Measurements from ENCODE around the gene NKRF. TPM values are rescaled to one million over a fixed set of nuclear protein-coding genes. Genes with fewer than 3 reads are reported as not detected.
A peak's percentile ranks its signal among the peaks of the same experiment; 100 is the strongest.

The NKRF gene
- total and polyA plus RNA-seq, 8 donors = 2.5 to 4.7 (median 3.3) TPM

DNA sequence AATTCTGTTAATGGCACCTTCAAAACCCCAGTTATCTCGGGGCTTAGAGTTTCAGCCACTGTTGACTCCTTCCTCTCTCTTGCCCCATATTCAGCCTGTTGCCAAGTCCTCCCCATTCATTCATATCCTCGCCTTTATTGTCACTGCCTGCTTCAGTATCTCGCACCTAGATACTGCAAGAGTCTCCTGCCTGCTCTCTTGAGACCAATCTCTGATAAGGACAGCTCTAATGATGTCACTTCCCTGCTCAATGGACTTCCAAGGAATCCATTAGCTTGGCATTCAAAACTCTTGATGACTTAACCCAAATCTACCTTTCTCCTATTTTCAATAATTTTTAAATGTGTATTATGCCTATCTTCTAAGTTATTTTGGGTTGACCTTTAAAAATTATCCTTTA, 33.0 kb downstream of the NKRF start:
- ATAC-seq (no peak), FAIRE-seq (no peak), DNase-seq (no peak)
- H3K27me3 ChIP-seq = no peaks in the 10 kb centered on the region
- peak overlapping the region in 1 of 4 donors; percentile 79 for H3K27ac ChIP-seq
- peak overlapping the region in 2 of 4 donors; percentile 56 to 63 for H3K4me3 ChIP-seq
- TF ChIP-seq, protein P1, sequence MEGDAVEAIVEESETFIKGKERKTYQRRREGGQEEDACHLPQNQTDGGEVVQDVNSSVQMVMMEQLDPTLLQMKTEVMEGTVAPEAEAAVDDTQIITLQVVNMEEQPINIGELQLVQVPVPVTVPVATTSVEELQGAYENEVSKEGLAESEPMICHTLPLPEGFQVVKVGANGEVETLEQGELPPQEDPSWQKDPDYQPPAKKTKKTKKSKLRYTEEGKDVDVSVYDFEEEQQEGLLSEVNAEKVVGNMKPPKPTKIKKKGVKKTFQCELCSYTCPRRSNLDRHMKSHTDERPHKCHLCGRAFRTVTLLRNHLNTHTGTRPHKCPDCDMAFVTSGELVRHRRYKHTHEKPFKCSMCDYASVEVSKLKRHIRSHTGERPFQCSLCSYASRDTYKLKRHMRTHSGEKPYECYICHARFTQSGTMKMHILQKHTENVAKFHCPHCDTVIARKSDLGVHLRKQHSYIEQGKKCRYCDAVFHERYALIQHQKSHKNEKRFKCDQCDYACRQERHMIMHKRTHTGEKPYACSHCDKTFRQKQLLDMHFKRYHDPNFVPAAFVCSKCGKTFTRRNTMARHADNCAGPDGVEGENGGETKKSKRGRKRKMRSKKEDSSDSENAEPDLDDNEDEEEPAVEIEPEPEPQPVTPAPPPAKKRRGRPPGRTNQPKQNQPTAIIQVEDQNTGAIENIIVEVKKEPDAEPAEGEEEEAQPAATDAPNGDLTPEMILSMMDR (IDR thresholded peaks at IDR 0.05) = no peak
- 22 to 28% methylated on average over 3 of the region's 3 CpGs for WGBS, 2 donors
- H3K36me3 ChIP-seq = no peaks in the 10 kb centered on the region
- no peaks in the 10 kb centered on the region for H3K4me1 ChIP-seq
- intact Hi-C loops (cut with DNase I) = no loop called here
- no peaks in the 10 kb centered on the region for H3K9me3 ChIP-seq

- TF ChIP-seq, protein P1 (IDR thresholded peaks at IDR 0.05) = no peak
- no peaks in the 10 kb centered on the region for H3K9me3 ChIP-seq
- no peak for DNase-seq
- H3K4me1 ChIP-seq = no peaks in the 10 kb centered on the region
- H3K27me3 ChIP-seq = no peaks in the 10 kb centered on the region
- no peak overlapping the region for H3K27ac ChIP-seq
- H3K4me3 ChIP-seq = no peak overlapping the region
- H3K36me3 ChIP-seq = no peaks in the 10 kb centered on the region
- 86 to 88% methylated on average over 6 of the region's 6 CpGs for WGBS, 2 donors
- intact Hi-C loops (cut with DNase I) = no loop called here
- FAIRE-seq = no peak
- ATAC-seq = no peak
Measured at GRCh38 chrX:119570351-119570835, 35.8 kb downstream of the NKRF start.

DNA sequence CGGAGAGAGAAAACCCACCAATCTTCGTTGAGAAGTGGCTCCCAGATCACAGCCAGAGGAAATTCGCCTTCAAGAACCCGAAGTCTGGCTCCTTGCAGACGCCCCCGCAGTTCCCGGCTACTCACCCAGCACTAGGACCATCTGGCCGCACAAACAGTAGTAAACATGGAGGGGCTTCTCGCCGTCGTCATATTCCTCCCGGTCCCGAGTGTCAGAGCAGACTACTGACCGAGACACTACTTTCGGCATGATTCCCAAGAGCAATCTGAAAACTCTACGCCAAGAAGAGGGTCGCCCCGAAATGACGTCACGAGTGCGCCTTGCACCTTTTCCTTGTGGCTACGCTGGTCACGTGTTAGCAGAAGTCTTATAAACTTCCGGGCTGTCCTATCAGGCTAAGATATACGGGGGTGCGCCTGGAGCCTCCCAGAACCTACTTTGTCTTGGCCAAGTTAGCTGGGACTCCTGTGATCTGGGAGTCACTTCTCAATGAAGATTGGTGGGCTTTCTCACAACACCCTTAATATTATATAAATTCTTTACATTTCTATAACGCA, 41.0 kb downstream of the NKRF start, which contains the start of gene STEEP1:
STEEP1 (minus strand) TSS at position 303 of the 557 bp plus-strand sequence; CDS start at position 249, 54 bp downstream.
- Histone ChIP-seq H3K9me3 (no peaks in the 10 kb centered on the region), H3K27ac (peak within 1 kb of the TSS in 3 of 4 donors; percentile 17 to 58 (median 44)), H3K36me3 (no peaks in the 10 kb centered on the region), H3K27me3 (no peaks in the 10 kb centered on the region), H3K4me1 (no peaks in the 10 kb centered on the region), H3K4me3 (peak within 1 kb of the TSS; percentile 15 to 55 (median 40))
- FAIRE-seq = peak; percentile 97
- 0 to 28% methylated on average over 27 of the region's 27 CpGs for WGBS, 2 donors
- TF ChIP-seq, protein P1 (IDR thresholded peaks at IDR 0.05) = no peak
- ATAC-seq = peak; percentile 97 to 100 (median 98)
- DNase-seq = peak; percentile 84 to 91 (median 86)
- intact Hi-C loops (cut with DNase I) = no loop called here

DNA sequence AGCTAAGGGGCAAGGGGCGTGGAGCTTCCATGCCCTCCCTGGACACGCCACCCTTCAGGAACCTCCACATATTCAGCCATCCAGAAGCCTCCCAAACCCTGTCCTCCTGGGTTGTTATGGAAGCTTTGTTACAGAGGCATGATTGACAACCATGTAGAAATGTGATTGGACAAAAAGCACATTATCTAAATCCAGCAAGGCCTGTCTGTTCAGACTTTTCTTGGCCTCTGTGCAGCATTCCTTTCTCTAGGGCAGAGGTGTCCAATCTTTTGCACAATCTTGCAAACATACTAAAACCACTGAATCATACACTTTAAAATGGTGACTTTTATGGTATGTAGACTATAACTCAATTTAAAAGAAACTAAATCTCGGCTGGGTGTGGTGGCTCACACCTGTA, 53.7 kb downstream of the NKRF start:
- DNase-seq = no peak
- no peaks in the 10 kb centered on the region for H3K4me1 ChIP-seq
- no peaks in the 10 kb centered on the region for H3K27me3 ChIP-seq
- no peak for FAIRE-seq
- H3K36me3 ChIP-seq = no peaks in the 10 kb centered on the region
- TF ChIP-seq, protein P1 (IDR thresholded peaks at IDR 0.05) = no peak
- 77 to 96% methylated on average over 3 of the region's 3 CpGs for WGBS, 2 donors
- no peak for ATAC-seq
- intact Hi-C loops (cut with DNase I) = no loop called here
- no peak overlapping the region for H3K4me3 ChIP-seq
- H3K9me3 ChIP-seq = no peaks in the 10 kb centered on the region
- H3K27ac ChIP-seq = no peak overlapping the region

DNA sequence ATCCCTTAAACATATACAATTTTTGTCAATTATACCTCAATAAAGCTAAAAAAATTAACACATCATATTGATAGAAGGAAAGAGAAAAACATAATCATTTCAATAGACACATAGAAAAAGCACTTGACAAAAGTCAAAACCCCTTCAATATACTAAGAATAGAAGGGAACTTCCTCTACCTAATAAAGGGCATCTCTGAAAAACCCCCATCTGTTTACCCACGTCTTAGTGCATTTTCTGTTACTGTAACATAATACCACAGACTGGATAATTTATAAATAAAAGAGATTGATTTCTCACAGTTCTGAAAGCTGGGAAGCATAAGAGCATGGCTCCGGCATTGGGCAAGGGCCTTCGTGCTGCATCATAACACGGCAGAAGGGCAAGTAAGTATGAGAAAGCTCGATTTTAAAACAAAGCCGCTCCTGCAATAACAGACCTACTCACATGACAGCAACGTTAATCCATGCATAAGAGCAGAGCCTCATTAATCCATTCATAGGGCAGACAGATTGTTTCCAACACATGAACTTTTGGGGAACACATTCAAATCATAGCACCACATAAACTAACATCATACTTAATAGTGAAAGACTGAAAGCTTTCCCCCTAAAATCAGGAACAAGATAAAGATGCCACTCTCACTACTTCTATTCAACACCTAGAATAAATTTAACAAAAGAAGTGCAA, 56.8 kb downstream of the NKRF start:
- no peak overlapping the region for H3K27ac ChIP-seq
- no peak for FAIRE-seq
- DNase-seq = no peak
- H3K27me3 ChIP-seq = no peaks in the 10 kb centered on the region
- H3K4me3 ChIP-seq = no peak overlapping the region
- TF ChIP-seq, protein P1 (IDR thresholded peaks at IDR 0.05) = no peak
- H3K9me3 ChIP-seq = no peaks in the 10 kb centered on the region
- no peaks in the 10 kb centered on the region for H3K36me3 ChIP-seq
- intact Hi-C loops (cut with DNase I) = no loop called here
- 66 to 78% methylated on average over 7 of the region's 7 CpGs for WGBS, 2 donors
- no peaks in the 10 kb centered on the region for H3K4me1 ChIP-seq
- ATAC-seq = no peak

Measured in pancreas (tissue), 10 donors.